ENCODE measurements around the gene DLG1. TPM values are rescaled to one million over a fixed set of nuclear protein-coding genes. Genes with fewer than 3 reads are reported as not detected.

The DLG1 gene
- total RNA-seq, 1 experiment from 2014 or later, result 90.2 TPM

- no peak overlapping the region for H3K4me3 ChIP-seq (ENCODE audit: low read depth in 2 of 2, low read length in 2 of 2)
- ChIA-PET POLR2A (no interaction called here), CTCF (no interaction called here)
- in situ Hi-C loops (cut with HindIII; ENCODE audit: low pct_unique_long_range_greater_than_20kb, low sequenced_read_pairs), result no loop called here
- TF ChIP-seq POLR2AphosphoS5 (IDR thresholded peaks at IDR 0.05; ENCODE audit: low read depth, low read length), result no peak
- TF ChIP-seq CTCF (IDR thresholded peaks at IDR 0.05), result no peak
- no peaks in the 10 kb centered on the region for H3K27me3 ChIP-seq (ENCODE audit: control insufficient read depth, insufficient read depth, low read length)
- no peaks in the 10 kb centered on the region for H3K4me1 ChIP-seq (ENCODE audit: control insufficient read depth, insufficient read depth, low read length)
- H3K27ac ChIP-seq (ENCODE audit: low read length), result no peak overlapping the region
- DNase-seq (ENCODE audit: low read depth, low spot score) (no peak), ATAC-seq (no peak)
- peaks cover 10% of the 10 kb centered on the region; the same call in 1 of the 2 replicates for H3K36me3 ChIP-seq (ENCODE audit: control insufficient read depth, insufficient read depth, low read length)
- BruUV-seq (replicated peaks), result no TSS peak
- no peaks in the 10 kb centered on the region for H3K9me3 ChIP-seq (ENCODE audit: control insufficient read depth, insufficient read depth, low read depth, low read length)
- intact Hi-C loops (cut with micrococcal nuclease; ENCODE audit: unreplicated experiment), result no loop called here
Observed at GRCh38 chr3:197136744-197137143, 161.7 kb downstream of the DLG1 start.

- peaks cover 12% of the 10 kb centered on the region; the same call in 1 of the 2 replicates for H3K36me3 ChIP-seq (ENCODE audit: control insufficient read depth, insufficient read depth, low read length)
- DNase-seq (ENCODE audit: low read depth, low spot score), result no peak
- no peak overlapping the region for H3K27ac ChIP-seq (ENCODE audit: low read length)
- no peaks in the 10 kb centered on the region for H3K4me1 ChIP-seq (ENCODE audit: control insufficient read depth, insufficient read depth, low read length)
- no peaks in the 10 kb centered on the region for H3K9me3 ChIP-seq (ENCODE audit: control insufficient read depth, insufficient read depth, low read depth, low read length)
- no TSS peak for BruUV-seq (replicated peaks)
- in situ Hi-C loops (cut with HindIII; ENCODE audit: low pct_unique_long_range_greater_than_20kb, low sequenced_read_pairs) (no loop called here), intact Hi-C loops (cut with micrococcal nuclease; ENCODE audit: unreplicated experiment) (no loop called here)
- TF ChIP-seq CTCF (IDR thresholded peaks at IDR 0.05) (no peak), SIN3A (IDR thresholded peaks at IDR 0.05; ENCODE audit: borderline replicate concordance, insufficient read depth, low read depth, low read length) (no peak), POLR2AphosphoS5 (IDR thresholded peaks at IDR 0.05; ENCODE audit: low read depth, low read length) (no peak), TCF7L2 (IDR thresholded peaks at IDR 0.05; ENCODE audit: low read depth, low read length) (no peak)
- TF ChIP-seq, protein P1, sequence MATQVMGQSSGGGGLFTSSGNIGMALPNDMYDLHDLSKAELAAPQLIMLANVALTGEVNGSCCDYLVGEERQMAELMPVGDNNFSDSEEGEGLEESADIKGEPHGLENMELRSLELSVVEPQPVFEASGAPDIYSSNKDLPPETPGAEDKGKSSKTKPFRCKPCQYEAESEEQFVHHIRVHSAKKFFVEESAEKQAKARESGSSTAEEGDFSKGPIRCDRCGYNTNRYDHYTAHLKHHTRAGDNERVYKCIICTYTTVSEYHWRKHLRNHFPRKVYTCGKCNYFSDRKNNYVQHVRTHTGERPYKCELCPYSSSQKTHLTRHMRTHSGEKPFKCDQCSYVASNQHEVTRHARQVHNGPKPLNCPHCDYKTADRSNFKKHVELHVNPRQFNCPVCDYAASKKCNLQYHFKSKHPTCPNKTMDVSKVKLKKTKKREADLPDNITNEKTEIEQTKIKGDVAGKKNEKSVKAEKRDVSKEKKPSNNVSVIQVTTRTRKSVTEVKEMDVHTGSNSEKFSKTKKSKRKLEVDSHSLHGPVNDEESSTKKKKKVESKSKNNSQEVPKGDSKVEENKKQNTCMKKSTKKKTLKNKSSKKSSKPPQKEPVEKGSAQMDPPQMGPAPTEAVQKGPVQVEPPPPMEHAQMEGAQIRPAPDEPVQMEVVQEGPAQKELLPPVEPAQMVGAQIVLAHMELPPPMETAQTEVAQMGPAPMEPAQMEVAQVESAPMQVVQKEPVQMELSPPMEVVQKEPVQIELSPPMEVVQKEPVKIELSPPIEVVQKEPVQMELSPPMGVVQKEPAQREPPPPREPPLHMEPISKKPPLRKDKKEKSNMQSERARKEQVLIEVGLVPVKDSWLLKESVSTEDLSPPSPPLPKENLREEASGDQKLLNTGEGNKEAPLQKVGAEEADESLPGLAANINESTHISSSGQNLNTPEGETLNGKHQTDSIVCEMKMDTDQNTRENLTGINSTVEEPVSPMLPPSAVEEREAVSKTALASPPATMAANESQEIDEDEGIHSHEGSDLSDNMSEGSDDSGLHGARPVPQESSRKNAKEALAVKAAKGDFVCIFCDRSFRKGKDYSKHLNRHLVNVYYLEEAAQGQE (IDR thresholded peaks at IDR 0.05; ENCODE audit: insufficient read depth in 1 of 2, low read depth in 2 of 2, low read length in 1 of 2), result no peak
- no peak for ATAC-seq
- ChIA-PET CTCF (no interaction called here), POLR2A (no interaction called here)
- no peak overlapping the region for H3K4me3 ChIP-seq (ENCODE audit: low read depth in 2 of 2, low read length in 2 of 2)
- H3K27me3 ChIP-seq (ENCODE audit: control insufficient read depth, insufficient read depth, low read length), result no peaks in the 10 kb centered on the region
Observed at GRCh38 chr3:197135212-197135611, 163.2 kb downstream of the DLG1 start.
